Measurements from ENCODE around the gene SNX22.

- TF ChIP-seq CTCF (IDR thresholded peaks at IDR 0.05; ENCODE audit: low read length): no peak
- no peak for TF ChIP-seq EZH2 (optimal IDR thresholded peaks at IDR 0.05; ENCODE audit: low read depth, low read length)
These were observed 38.6 kb upstream of the SNX22 start for GRCh38 chr15:64112904-64113303.
